ENCODE data around the gene TLR8. TPM values are rescaled to one million over a fixed set of nuclear protein-coding genes. Genes with fewer than 3 reads are reported as not detected.

The TLR8 gene
- total and polyA plus RNA-seq, 2 of the 4 experiments (the other 2 are of a cell fraction) = not detected

DNA sequence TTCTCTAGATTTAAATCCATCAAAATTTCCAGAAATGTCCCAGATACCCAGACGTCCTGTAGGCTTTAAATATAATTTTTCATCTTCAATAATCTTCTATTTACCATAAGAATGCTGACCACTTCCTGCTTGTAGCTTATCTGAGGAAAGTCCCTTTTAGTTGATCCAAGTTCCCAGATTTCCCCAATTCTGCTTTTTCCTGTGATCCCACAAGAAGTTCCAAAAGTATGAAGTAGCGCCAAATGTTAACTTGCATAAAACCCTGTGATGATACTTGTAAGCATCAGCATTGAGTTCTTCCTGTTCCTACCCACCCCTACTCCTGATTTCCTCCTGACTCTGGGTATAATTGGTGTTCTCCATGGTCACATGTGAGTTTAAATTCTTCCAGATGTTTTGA, 10.6 kb upstream of the TLR8 start:
- Histone ChIP-seq H4K8ac (ENCODE audit: low read depth in 2 of 2, low read length in 2 of 2) (no peak overlapping the region), H4K5ac (ENCODE audit: low read depth, low read length) (no peak overlapping the region), H3K4me2 (ENCODE audit: low read depth, low read length) (no peak overlapping the region), H4K91ac (ENCODE audit: insufficient read depth, low read depth, low read length) (no peak overlapping the region), H2BK15ac (ENCODE audit: low read depth, low read length) (no peak overlapping the region), H3K36me3 (ENCODE audit: control insufficient read depth, insufficient read depth, low read length) (no peaks in the 10 kb centered on the region), H3K9me3 (ENCODE audit: control insufficient read depth, insufficient read depth, low read length) (no peaks in the 10 kb centered on the region), H2AFZ (replicated peaks; ENCODE audit: low read length, poor library complexity) (no peak overlapping the region), H3K79me1 (ENCODE audit: low read depth in 1 of 2, low read length in 2 of 2) (no peaks in the 10 kb centered on the region), H3K27ac (ENCODE audit: insufficient read depth, low read length) (no peak overlapping the region), H3K23ac (ENCODE audit: low read depth, low read length) (no peak overlapping the region), H3K27me3 (ENCODE audit: control insufficient read depth, insufficient read depth, low read length) (no peaks in the 10 kb centered on the region), H2AK9ac (replicated peaks; ENCODE audit: low read depth, low read length, poor library complexity) (no peak overlapping the region), H3K14ac (replicated peaks; ENCODE audit: low read depth, low read length) (no peak overlapping the region), H3K4me3 (ENCODE audit: insufficient read depth, low read depth, low read length) (no peak overlapping the region), H2BK120ac (ENCODE audit: low read depth, low read length) (no peak overlapping the region), H2AK5ac (ENCODE audit: low read depth, low read length) (no peak overlapping the region), H3K9me1 (ENCODE audit: insufficient read depth, low read length) (no peaks in the 10 kb centered on the region), H4K20me1 (ENCODE audit: insufficient read depth, low read length) (no peaks in the 10 kb centered on the region), H3K18ac (ENCODE audit: low read depth, low read length) (no peak overlapping the region), H3K4me1 (ENCODE audit: control insufficient read depth, insufficient read depth, low read length) (no peaks in the 10 kb centered on the region), H2BK20ac (ENCODE audit: low read depth, low read length) (no peak overlapping the region), H3K9ac (ENCODE audit: low read depth, low read length) (no peak overlapping the region), H3K56ac (ENCODE audit: extremely low read depth, insufficient read depth, low read length) (no peak overlapping the region), H3K4ac (ENCODE audit: low read depth, low read length) (no peak overlapping the region), H2BK5ac (ENCODE audit: low read depth, low read length, poor library complexity, severe bottlenecking) (no peak overlapping the region)
- intact Hi-C loops (cut with micrococcal nuclease) = no loop called here
- ChIA-PET POLR2A (ENCODE audit: unreplicated experiment) (no interaction called here), CTCF (no interaction called here)
- in situ Hi-C loops (cut with MboI; ENCODE audit: low sequenced_read_pairs) = no loop called here
- 40% methylated on average over 1 of the region's 2 CpGs; no CpG with 5 or more reads in 1 of the 2 experiments for WGBS, 2 experiments (ENCODE audit: extremely low coverage in 2 of 2, insufficient read length in 1 of 2)
- TF ChIP-seq BHLHE40 (IDR thresholded peaks at IDR 0.05; ENCODE audit: low read depth, low read length) (no peak), MAZ (IDR thresholded peaks at IDR 0.05; ENCODE audit: borderline replicate concordance, low read depth, low read length) (no peak)
- TF ChIP-seq, protein P1, sequence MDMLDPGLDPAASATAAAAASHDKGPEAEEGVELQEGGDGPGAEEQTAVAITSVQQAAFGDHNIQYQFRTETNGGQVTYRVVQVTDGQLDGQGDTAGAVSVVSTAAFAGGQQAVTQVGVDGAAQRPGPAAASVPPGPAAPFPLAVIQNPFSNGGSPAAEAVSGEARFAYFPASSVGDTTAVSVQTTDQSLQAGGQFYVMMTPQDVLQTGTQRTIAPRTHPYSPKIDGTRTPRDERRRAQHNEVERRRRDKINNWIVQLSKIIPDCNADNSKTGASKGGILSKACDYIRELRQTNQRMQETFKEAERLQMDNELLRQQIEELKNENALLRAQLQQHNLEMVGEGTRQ (IDR thresholded peaks at IDR 0.05; ENCODE audit: low read depth, low read length) = no peak
- TF ChIP-seq, protein P2, sequence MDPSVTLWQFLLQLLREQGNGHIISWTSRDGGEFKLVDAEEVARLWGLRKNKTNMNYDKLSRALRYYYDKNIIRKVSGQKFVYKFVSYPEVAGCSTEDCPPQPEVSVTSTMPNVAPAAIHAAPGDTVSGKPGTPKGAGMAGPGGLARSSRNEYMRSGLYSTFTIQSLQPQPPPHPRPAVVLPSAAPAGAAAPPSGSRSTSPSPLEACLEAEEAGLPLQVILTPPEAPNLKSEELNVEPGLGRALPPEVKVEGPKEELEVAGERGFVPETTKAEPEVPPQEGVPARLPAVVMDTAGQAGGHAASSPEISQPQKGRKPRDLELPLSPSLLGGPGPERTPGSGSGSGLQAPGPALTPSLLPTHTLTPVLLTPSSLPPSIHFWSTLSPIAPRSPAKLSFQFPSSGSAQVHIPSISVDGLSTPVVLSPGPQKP (IDR thresholded peaks at IDR 0.05; ENCODE audit: borderline replicate concordance, low read depth, low read length) = no peak
- DNase-seq = peak; percentile 28
- no TSS peak for BruUV-seq (replicated peaks)
- ATAC-seq (ENCODE audit: low read depth) = no peak
- dilution Hi-C loops (cut with HindIII; ENCODE audit: low sequenced_read_pairs, unreplicated experiment) = no loop called here

Measured in IMR-90 (cell line).